ENCODE measurements around the gene WDR27.

WDR27 gene

GRCh38 chr6:169651498-169651897, 50.3 kb downstream of the WDR27 start:
- TF ChIP-seq CTCF (IDR thresholded peaks at IDR 0.05; ENCODE audit: low read depth, low read length) = no peak
- no peak for DNase-seq (ENCODE audit: low read depth in 2 of 2)
- H3K4me3 ChIP-seq (replicated peaks in 1 of 2; ENCODE audit: low read depth in 2 of 2, low read length in 2 of 2) = no peak overlapping the region

GRCh38 chr6:169650959-169651292, 50.9 kb downstream of the WDR27 start:
- no peak for DNase-seq (ENCODE audit: low read depth in 2 of 2)
- TF ChIP-seq CTCF (IDR thresholded peaks at IDR 0.05; ENCODE audit: low read depth, low read length) = no peak
- no peak overlapping the region for H3K4me3 ChIP-seq (replicated peaks in 1 of 2; ENCODE audit: low read depth in 2 of 2, low read length in 2 of 2)

- H3K4me3 ChIP-seq (replicated peaks in 1 of 2; ENCODE audit: low read depth in 2 of 2, low read length in 2 of 2) = no peak overlapping the region
- no peak for DNase-seq (ENCODE audit: low read depth in 2 of 2)
- TF ChIP-seq CTCF (IDR thresholded peaks at IDR 0.05; ENCODE audit: low read depth, low read length) = no peak
Measured at GRCh38 chr6:169650241-169650958, 51.4 kb downstream of the WDR27 start.

GRCh38 chr6:169648617-169649016, 53.2 kb downstream of the WDR27 start:
- no peak for TF ChIP-seq CTCF (IDR thresholded peaks at IDR 0.05; ENCODE audit: low read depth, low read length)
- no peak for DNase-seq (ENCODE audit: low read depth in 2 of 2)

GRCh38 chr6:169648092-169648491, 53.7 kb downstream of the WDR27 start:
- TF ChIP-seq CTCF (IDR thresholded peaks at IDR 0.05; ENCODE audit: low read depth, low read length) = no peak
- H3K4me3 ChIP-seq (replicated peaks in 1 of 2; ENCODE audit: low read depth in 2 of 2, low read length in 2 of 2) = no peak overlapping the region
- DNase-seq (ENCODE audit: low read depth in 2 of 2) = no peak

More at GRCh38 chr6:169648617-169649016, 53.2 kb downstream of the WDR27 start:
- H3K4me3 ChIP-seq (replicated peaks in 1 of 2; ENCODE audit: low read depth in 2 of 2, low read length in 2 of 2) = no peak overlapping the region

- no peak overlapping the region for H3K4me3 ChIP-seq (replicated peaks in 1 of 2; ENCODE audit: low read depth in 2 of 2, low read length in 2 of 2)
- no peak for DNase-seq (ENCODE audit: low read depth in 2 of 2)
- TF ChIP-seq CTCF (IDR thresholded peaks at IDR 0.05; ENCODE audit: low read depth, low read length) = no peak
Measured at GRCh38 chr6:169647637-169648036, 54.2 kb downstream of the WDR27 start.

Data from cardiac fibroblast (primary cell).